NCI-H2196 (cell line): ENCODE results near the gene STX2.
"Not testable (repeated sequence)": the region's sequence is repeated elsewhere in the genome, so short reads cannot be mapped to it uniquely, and the experiment has no call there.

Source experiments
- DNase-seq: peaks from one replicate; lab custom pipeline; 2025; ENCODE audit not compliant: unreplicated experiment; lab: John Stamatoyannopoulos, UW

STX2 gene

GRCh38 chr12:130838951-130839769, at the start of gene STX2:
STX2 (minus strand) TSS chr12:130839250; CDS start chr12:130839099, 151 bp downstream.
- DNase-seq = peak; percentile 87

GRCh38 chr12:130887190-130887589, 48.1 kb upstream of the STX2 start:
- DNase-seq = not testable (repeated sequence)

- DNase-seq = no peak
Measured at GRCh38 chr12:130881548-130881947, 42.5 kb upstream of the STX2 start.

GRCh38 chr12:130881046-130881445, 42.0 kb upstream of the STX2 start:
- DNase-seq = no peak

GRCh38 chr12:130880411-130880885, 41.4 kb upstream of the STX2 start:
- no peak for DNase-seq

DNA sequence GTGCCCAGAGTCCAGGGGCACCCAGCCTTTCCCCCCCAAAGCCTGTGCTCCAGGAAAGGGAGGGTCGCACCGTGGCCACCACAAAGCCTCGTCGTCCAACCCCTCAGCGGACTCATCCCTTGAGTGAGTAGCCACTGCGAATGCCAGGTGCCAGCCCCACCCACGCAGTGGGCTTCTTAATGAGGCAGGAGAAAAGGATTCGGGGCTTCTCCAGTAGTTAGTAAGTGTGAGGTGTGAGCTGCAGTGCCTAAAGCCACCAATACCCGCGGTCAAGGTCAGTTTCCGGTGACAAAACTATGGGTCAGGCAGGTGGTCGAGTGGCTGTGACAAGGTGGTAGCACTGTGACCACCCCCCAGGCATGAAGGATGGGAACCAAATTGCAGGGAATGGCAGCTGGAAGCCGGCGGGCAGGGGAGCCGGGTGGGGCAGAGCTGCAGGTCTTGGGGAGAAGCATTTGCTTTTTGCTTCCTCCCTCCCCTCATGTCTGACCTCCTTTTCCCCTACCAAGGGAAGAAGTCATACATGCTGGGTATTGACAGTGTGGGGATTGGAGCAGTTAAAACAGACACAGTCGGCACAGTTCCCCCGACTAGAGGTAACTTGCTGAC, 40.8 kb upstream of the STX2 start:
- no peak for DNase-seq

GRCh38 chr12:130879212-130879686, 40.2 kb upstream of the STX2 start:
- DNase-seq = no peak

DNA sequence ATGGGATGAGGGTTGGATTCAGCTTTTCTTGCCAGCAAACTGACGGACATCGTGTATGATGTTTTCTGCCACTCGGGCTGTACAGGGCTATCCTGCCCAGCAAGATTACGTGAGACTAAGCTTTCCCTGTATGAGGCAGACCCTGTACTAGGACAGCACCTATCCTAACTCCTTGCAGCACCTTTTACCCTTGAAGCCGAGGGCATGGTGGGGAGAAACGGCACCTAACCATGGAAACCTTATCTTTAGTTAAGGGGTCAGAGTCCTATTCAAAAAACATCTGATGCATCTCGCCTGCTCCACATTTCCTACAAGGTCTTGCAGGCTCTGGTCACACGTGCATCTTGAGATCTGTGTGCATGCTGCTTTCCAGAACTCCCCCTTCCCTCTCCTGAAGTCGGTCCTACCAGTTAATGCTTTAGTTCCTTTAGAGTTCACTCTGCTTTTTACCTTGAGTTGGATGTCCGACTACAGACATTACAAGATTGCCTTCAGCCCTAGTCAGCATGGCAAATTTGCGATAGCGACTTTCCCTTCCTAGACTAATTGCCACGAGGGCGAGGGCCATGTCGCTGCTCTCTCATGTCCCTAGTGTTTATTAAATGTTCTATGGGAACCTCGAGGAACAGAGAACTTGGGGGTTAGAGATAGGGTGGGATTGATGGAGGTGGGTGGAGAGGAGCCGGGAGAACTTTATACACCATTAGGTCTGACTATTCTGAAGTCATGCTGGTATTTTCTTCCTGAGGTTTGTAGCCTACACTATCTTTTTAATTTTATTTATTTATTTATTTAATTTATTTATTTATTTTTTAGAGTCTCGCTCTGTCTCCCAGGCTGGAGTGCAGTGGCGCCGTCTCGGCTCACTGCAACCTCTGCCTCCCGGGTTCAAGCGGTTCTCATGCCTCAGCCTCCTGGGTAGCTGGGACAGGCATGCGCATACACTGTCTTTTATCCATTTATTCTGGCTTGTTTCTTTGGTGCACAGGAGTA, 39.4 kb upstream of the STX2 start:
- DNase-seq = no peak

GRCh38 chr12:130877333-130877732, 38.3 kb upstream of the STX2 start:
- DNase-seq = no peak

DNA sequence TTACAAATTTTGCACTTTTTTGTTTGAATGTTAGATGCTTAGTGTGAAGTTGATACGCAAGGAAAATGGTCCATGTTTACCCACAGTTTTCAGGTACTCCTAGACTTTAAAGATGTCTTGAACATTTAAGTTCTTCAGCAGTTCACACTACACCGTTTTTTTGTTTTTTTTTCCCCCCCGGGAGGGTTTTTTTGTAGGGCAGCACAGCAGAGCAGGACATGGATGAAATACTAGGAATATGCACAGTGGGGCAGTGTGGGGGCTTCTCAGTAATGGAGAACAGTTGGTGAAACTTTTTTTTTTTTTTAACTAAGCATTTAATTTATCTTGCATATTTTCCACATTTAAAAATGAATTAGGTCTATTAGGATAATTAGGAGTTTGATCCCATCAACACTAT, 37.7 kb upstream of the STX2 start:
- DNase-seq = no peak

GRCh38 chr12:130876297-130876696, 37.2 kb upstream of the STX2 start:
- no peak for DNase-seq

DNA sequence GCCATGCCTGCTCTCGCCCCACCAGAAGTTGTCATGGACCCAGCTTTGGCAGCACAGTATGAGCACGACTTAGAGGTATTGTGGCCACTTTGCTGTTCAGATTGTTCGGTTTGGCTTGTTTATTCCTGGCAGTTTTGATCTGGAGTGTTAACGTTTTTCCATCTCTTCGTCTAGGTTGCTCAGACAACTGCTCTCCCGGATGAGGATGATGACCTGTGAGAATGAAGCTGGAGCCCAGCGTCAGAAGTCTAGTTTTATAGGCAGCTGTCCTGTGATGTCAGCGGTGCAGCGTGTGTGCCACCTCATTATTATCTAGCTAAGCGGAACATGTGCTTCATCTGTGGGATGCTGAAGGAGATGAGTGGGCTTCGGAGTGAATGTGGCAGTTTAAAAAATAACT, 36.7 kb upstream of the STX2 start:
- not testable (repeated sequence) for DNase-seq

DNA sequence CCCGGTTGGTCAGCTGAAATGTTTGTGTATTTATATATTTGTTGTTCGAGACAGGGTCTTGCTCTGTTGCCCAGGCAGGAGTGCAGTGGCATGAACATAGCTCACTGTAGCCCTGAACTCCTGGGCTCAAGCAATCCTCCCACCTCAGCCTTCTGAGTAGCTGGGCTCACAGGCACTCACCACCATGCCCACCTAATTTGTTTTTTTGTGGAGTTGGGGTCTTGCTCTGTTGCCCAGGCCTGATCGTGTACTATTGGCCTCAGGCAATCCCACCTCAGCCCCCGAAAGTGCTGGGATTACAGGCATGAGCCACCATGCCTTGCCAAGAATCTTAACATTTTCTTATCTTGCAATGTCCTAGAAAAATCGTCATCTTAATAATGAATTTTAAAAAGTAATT, 36.1 kb upstream of the STX2 start:
- no peak for DNase-seq

DNA sequence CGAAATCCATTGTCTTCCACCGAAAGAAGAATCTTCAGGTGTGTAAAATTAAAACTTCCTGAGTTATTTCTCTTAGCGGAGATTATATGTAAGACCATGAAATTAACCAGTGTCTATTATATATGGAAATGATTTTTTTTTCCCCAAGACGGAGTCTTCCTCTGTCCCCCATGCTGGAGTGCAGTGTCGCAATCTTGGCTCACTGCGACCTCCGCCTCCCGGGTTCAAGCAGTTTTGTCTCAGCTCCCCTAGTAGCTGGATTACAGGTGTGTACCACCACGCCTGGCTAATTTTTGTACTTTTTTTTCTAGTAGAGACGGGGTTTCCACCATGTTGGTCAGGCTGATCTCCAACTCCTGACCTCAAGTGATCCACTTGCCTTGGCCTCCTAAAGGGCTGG, 35.6 kb upstream of the STX2 start:
- DNase-seq = no peak

DNA sequence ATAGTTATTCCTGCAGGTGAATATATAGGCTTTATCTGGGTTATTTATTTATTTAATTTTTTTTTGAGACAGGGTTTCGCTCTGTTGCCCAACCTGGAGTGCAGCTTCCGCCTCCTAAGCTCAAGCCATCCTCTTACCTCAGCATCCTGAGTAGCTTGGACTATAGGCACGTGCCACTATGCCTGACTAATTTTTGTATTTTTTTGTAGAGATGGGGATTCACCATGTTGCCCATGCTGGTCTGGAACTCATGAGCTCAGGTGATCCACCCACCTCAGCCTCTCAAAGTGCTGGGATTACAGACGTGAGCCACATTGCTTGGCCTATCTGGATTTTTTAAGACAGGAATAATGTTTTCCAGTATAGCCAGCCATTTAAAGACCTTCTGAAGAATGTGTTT, 34.8 kb upstream of the STX2 start:
- no peak for DNase-seq

DNA sequence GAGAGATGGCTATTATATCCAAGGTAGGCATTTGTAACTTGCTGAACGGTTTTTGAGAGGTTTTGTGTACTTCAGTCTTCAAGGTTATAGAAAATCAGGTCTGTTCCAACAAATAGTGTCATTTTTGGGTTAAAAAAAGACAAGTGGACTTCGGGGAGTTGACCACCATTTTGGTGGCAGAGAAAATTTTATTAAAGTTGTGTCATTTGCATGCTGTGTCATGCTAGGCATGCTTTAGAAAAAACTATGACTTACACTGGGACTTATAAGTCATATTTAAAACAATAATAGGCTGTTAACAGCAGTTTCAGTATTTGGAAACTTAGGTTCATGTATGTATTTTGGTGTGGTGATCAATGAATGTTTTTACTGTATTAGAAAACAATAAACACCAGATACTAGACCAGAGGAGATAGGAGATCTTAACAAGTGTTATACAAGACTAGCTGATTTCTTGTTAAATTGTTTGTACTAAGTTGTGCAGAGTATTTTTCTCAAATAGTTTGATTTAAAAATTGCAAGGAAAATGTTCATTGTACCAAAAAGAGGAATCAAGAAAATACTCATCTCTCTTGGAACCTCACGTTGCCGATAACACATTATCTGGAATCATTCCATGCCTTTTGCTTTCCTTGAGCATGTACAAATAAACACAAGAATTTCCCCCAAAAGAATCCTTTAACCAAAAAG, 34.2 kb upstream of the STX2 start:
- no peak for DNase-seq

- peak; percentile 41 for DNase-seq
Measured at GRCh38 chr12:130872179-130873096, 33.4 kb upstream of the STX2 start.

DNA sequence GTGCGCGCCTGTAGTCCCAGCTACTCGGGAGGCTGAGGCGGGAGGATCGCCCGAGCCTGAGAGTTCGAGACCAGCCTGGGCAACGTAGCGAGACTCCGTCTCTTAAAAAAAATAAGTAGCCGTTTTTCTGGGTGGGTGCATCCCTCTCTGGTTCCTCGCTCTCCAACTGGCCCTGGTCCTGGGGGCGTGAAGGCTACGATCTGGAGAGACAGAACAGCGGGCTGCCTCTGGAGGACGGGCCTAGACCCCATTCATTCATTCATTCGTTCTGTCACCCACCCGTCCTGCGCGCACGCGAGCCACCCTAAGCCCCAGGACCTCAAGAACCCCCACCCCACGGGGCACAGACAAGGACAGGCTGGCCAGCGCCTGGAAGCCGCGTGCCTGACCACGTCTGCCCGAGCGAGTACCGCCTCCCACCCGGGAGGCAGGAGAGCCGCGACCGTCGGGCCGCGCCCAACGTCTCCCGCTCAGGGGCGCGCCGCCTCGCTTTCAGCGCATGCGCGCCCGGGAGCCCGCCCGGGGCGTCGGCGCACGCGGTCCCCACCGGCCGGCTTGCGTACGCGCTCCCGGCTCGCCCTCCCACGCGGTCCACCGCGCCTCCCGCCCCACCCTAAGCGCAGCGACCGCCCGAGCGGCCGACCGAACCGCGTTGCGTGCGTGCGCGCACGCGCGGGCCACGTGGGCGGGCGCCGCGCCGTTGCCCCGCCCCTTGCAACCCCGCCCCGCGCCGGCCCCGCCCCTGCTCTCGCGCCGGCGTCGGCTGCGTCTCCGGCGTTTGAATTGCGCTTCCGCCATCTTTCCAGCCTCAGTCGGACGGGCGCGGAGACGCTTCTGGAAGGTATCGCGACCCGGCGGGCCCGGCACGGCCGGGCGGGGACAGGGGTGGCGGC, 32.5 kb upstream of the STX2 start, which contains the start of gene RAN:
RAN (plus strand) TSS at position 781 of the 893 bp plus-strand sequence. CDS start 528 bp downstream, outside the sequence.
- DNase-seq = peak; percentile 96
